HUES64 (cell line): ENCODE measurements around the gene KRTAP5-1. TPM values are rescaled to one million over a fixed set of nuclear protein-coding genes. Genes with fewer than 3 reads are reported as not detected.
"Not testable (repeated sequence)": the region's sequence is repeated elsewhere in the genome, so short reads cannot be mapped to it uniquely, and the experiment has no call there.

Experiments used
- H3K27ac ChIP-seq: 2 replicates; pipeline ENCODE4 v1.7.0; 2013; ENCODE audit warnings: low read depth, low read length, inconsistent platforms
- H3K27me3 ChIP-seq: 2 replicates; pipeline ENCODE4 v1.6.1; 2013; ENCODE audit warnings: mild to moderate bottlenecking, low read length; ENCODE audit not compliant: insufficient read depth
- H3K36me3 ChIP-seq: 2 replicates; pipeline ENCODE4 v1.6.1; 2013; ENCODE audit warnings: mild to moderate bottlenecking, low read length; ENCODE audit not compliant: insufficient read depth
- H3K4me1 ChIP-seq: 2 replicates; pipeline ENCODE4 v1.6.1; 2013; ENCODE audit warnings: mild to moderate bottlenecking, low read length, moderate library complexity; ENCODE audit not compliant: insufficient read depth
- H3K4me3 ChIP-seq: 2 replicates; pipeline ENCODE4 v1.5.1; 2013; ENCODE audit warnings: mild to moderate bottlenecking, low read length, moderate library complexity
- H3K9ac ChIP-seq: 2 replicates; pipeline ENCODE4 v1.6.1; 2013; ENCODE audit warnings: mild to moderate bottlenecking, low read depth, low read length
- H3K9me3 ChIP-seq: 2 replicates; pipeline ENCODE4 v1.6.1; 2013; ENCODE audit warnings: low read depth, low read length; ENCODE audit not compliant: insufficient read depth
- WGBS: fragments of 150-250, 120-280 bp; methylation state at CpG from one replicate; pipeline ENCODE4 v1.1.7; 2013; ENCODE audit warnings: missing lambda C conversion rate; 5-methylcytosine and 5-hydroxymethylcytosine counted together
- polyA plus RNA-seq, 2 experiments: library from polyadenylated mRNA; stranded (reverse); fragments of 50-300 nt; gene quantifications; one replicate each; pipeline ENCODE4 v1.2.3, GENCODE V29; 2013

KRTAP5-1 gene
- polyA plus RNA-seq (2013, experiment 1 of 2), result not detected
- polyA plus RNA-seq (2013, experiment 2 of 2), result not detected

- 83% methylated on average over 8 of the region's 9 CpGs for WGBS
- H3K4me1 ChIP-seq, H3K27ac ChIP-seq, H3K36me3 ChIP-seq, H3K27me3 ChIP-seq, H3K9me3 ChIP-seq, H3K9ac ChIP-seq, H3K4me3 ChIP-seq: not testable (repeated sequence)
Measured at GRCh38 chr11:1584661-1585370, at the start of gene KRTAP5-1. KRTAP5-1 (minus strand) TSS chr11:1585283; CDS start chr11:1585249, 34 bp downstream.

GRCh38 chr11:1633864-1634263 is 48.8 kb upstream of the KRTAP5-1 start:
- H3K27me3 ChIP-seq, result peaks cover 17% of the 10 kb centered on the region
- WGBS, result 93% methylated on average over 10 of the region's 10 CpGs

GRCh38 chr11:1632053-1632714 is 47.1 kb upstream of the KRTAP5-1 start:
- Histone ChIP-seq H3K4me1 (0 out of 2 replicates have a peak, but pooled peaks cover 3% of the 10 kb centered on the region), H3K27me3 (peaks cover 25% of the 10 kb centered on the region), H3K27ac (no peak overlapping the region), H3K4me3 (no peak overlapping the region), H3K36me3 (no peaks in the 10 kb centered on the region), H3K9me3 (no peaks in the 10 kb centered on the region), H3K9ac (no peak overlapping the region)
- WGBS, result 90% methylated on average over 11 of the region's 11 CpGs

More at GRCh38 chr11:1633864-1634263, 48.8 kb upstream of the KRTAP5-1 start:
- no peak overlapping the region for H3K9ac ChIP-seq
- 0 out of 2 replicates have a peak, but pooled peaks cover 3% of the 10 kb centered on the region for H3K4me1 ChIP-seq
- no peak overlapping the region for H3K27ac ChIP-seq
- H3K4me3 ChIP-seq, result no peak overlapping the region
- no peaks in the 10 kb centered on the region for H3K9me3 ChIP-seq
- H3K36me3 ChIP-seq, result no peaks in the 10 kb centered on the region

GRCh38 chr11:1631066-1631568 is 46.0 kb upstream of the KRTAP5-1 start:
- Histone ChIP-seq H3K27me3 (peaks cover 28% of the 10 kb centered on the region), H3K4me3 (no peak overlapping the region), H3K4me1 (0 out of 2 replicates have a peak, but pooled peaks cover 3% of the 10 kb centered on the region), H3K9me3 (no peaks in the 10 kb centered on the region), H3K27ac (no peak overlapping the region), H3K9ac (no peak overlapping the region), H3K36me3 (no peaks in the 10 kb centered on the region)
- WGBS, result 92% methylated on average over 13 of the region's 13 CpGs

GRCh38 chr11:1630271-1630670 is 45.2 kb upstream of the KRTAP5-1 start:
- Histone ChIP-seq H3K27ac (no peak overlapping the region), H3K27me3 (peaks cover 28% of the 10 kb centered on the region), H3K4me3 (no peak overlapping the region), H3K36me3 (no peaks in the 10 kb centered on the region), H3K4me1 (0 out of 2 replicates have a peak, but pooled peaks cover 3% of the 10 kb centered on the region), H3K9me3 (no peaks in the 10 kb centered on the region), H3K9ac (no peak overlapping the region)
- WGBS, result 87% methylated on average over 2 of the region's 2 CpGs

- no peak within 1 kb of the TSS for H3K4me3 ChIP-seq
- H3K27me3 ChIP-seq, result peaks cover 28% of the 10 kb centered on the region
- H3K9me3 ChIP-seq, result no peaks in the 10 kb centered on the region
- WGBS, result 91% methylated on average over 26 of the region's 26 CpGs
- no peak within 1 kb of the TSS for H3K27ac ChIP-seq
- 0 out of 2 replicates have a peak, but pooled peaks cover 3% of the 10 kb centered on the region for H3K4me1 ChIP-seq
- peak within 1 kb of the TSS; percentile 29; the same call in 1 of the 2 replicates for H3K9ac ChIP-seq
- H3K36me3 ChIP-seq, result no peaks in the 10 kb centered on the region
Measured at GRCh38 chr11:1629326-1630185, 44.5 kb upstream of the KRTAP5-1 start, which contains the start of gene KRTAP5-5. KRTAP5-5 (plus strand) TSS chr11:1629775; CDS start chr11:1629841, 66 bp downstream.

GRCh38 chr11:1628506-1629325 is 43.6 kb upstream of the KRTAP5-1 start:
- peak overlapping the region; percentile 29; the same call in 1 of the 2 replicates for H3K9ac ChIP-seq
- H3K27ac ChIP-seq, result no peak overlapping the region
- H3K4me1 ChIP-seq, result 0 out of 2 replicates have a peak, but pooled peaks cover 3% of the 10 kb centered on the region
- H3K27me3 ChIP-seq, result peaks cover 25% of the 10 kb centered on the region
- H3K9me3 ChIP-seq, result no peaks in the 10 kb centered on the region
- WGBS, result 41% methylated on average over 35 of the region's 35 CpGs
- H3K4me3 ChIP-seq, result no peak overlapping the region
- H3K36me3 ChIP-seq, result no peaks in the 10 kb centered on the region

GRCh38 chr11:1625541-1625940 is 40.5 kb upstream of the KRTAP5-1 start:
- no peak overlapping the region for H3K4me3 ChIP-seq
- H3K27ac ChIP-seq, result no peak overlapping the region
- WGBS, result 94% methylated on average over 13 of the region's 13 CpGs
- H3K9ac ChIP-seq, result no peak overlapping the region
- no peaks in the 10 kb centered on the region for H3K9me3 ChIP-seq
- H3K27me3 ChIP-seq, result peaks cover 22% of the 10 kb centered on the region
- H3K4me1 ChIP-seq, result 0 out of 2 replicates have a peak, but pooled peaks cover 3% of the 10 kb centered on the region
- H3K36me3 ChIP-seq, result no peaks in the 10 kb centered on the region

- H3K4me1 ChIP-seq, result 0 out of 2 replicates have a peak, but pooled peaks cover 3% of the 10 kb centered on the region
- 82% methylated on average over 16 of the region's 16 CpGs for WGBS
Measured at GRCh38 chr11:1624621-1625020, 39.5 kb upstream of the KRTAP5-1 start.

GRCh38 chr11:1623716-1624115 is 38.6 kb upstream of the KRTAP5-1 start:
- no peaks in the 10 kb centered on the region for H3K36me3 ChIP-seq
- no peak overlapping the region for H3K9ac ChIP-seq
- no peaks in the 10 kb centered on the region for H3K9me3 ChIP-seq
- no peak overlapping the region for H3K27ac ChIP-seq
- H3K4me1 ChIP-seq, result no peaks in the 10 kb centered on the region
- WGBS, result 75% methylated on average over 9 of the region's 9 CpGs
- H3K27me3 ChIP-seq, result peaks cover 11% of the 10 kb centered on the region
- no peak overlapping the region for H3K4me3 ChIP-seq

More at GRCh38 chr11:1624621-1625020, 39.5 kb upstream of the KRTAP5-1 start:
- Histone ChIP-seq H3K9ac (no peak overlapping the region), H3K36me3 (no peaks in the 10 kb centered on the region), H3K27me3 (peaks cover 18% of the 10 kb centered on the region), H3K27ac (no peak overlapping the region), H3K9me3 (no peaks in the 10 kb centered on the region), H3K4me3 (no peak overlapping the region)
